ENCODE results near the gene OR6V1.

Gene OR6V1

GRCh38 chr7:143015926-143016490 lies 36.1 kb upstream of the OR6V1 start:
- Histone ChIP-seq H3K9ac (ENCODE audit: low read depth, low read length) (no peak overlapping the region), H3K36me3 (ENCODE audit: insufficient read depth, low read length) (no peaks in the 10 kb centered on the region), H3K4me3 (ENCODE audit: low read length) (no peak overlapping the region), H3K27me3 (ENCODE audit: insufficient read depth, low read length) (no peaks in the 10 kb centered on the region), H3K4me1 (ENCODE audit: insufficient read depth, low read length) (no peaks in the 10 kb centered on the region), H3K9me3 (ENCODE audit: insufficient read depth, low read depth, low read length) (no peaks in the 10 kb centered on the region), H3K27ac (ENCODE audit: low read depth, low read length) (no peak overlapping the region)
- WGBS, result 91% methylated on average over 3 of the region's 3 CpGs

GRCh38 chr7:143016996-143017395 lies 35.1 kb upstream of the OR6V1 start:
- H3K9me3 ChIP-seq (ENCODE audit: insufficient read depth, low read depth, low read length), result no peaks in the 10 kb centered on the region
- no peaks in the 10 kb centered on the region for H3K4me1 ChIP-seq (ENCODE audit: insufficient read depth, low read length)
- H3K9ac ChIP-seq (ENCODE audit: low read depth, low read length), result no peak overlapping the region
- no peaks in the 10 kb centered on the region for H3K36me3 ChIP-seq (ENCODE audit: insufficient read depth, low read length)
- 94% methylated on average over 2 of the region's 2 CpGs for WGBS
- H3K4me3 ChIP-seq (ENCODE audit: low read length), result no peak overlapping the region
- H3K27me3 ChIP-seq (ENCODE audit: insufficient read depth, low read length), result no peaks in the 10 kb centered on the region
- no peak overlapping the region for H3K27ac ChIP-seq (ENCODE audit: low read depth, low read length)

DNA sequence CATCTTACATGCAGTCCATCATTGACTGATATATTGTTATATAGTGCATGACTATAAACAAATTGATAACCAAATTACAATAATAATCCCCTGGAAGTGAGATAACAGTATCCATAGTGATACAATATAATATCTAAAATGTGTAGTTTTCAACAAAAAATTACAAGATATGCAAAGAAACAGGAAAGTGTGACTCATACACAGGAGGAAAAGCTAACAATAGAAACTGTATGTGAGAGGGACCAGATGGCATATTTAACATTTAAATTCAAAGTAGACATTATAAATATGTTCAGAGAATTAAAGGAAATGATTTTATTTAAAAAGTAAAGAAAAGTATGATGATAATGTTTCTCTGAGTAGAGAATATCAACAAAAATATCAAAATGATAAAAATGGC lies 33.2 kb upstream of the OR6V1 start:
- no peak overlapping the region for H3K27ac ChIP-seq (ENCODE audit: low read depth, low read length)
- H3K9me3 ChIP-seq (ENCODE audit: insufficient read depth, low read depth, low read length), result no peaks in the 10 kb centered on the region
- no peaks in the 10 kb centered on the region for H3K27me3 ChIP-seq (ENCODE audit: insufficient read depth, low read length)
- no peak overlapping the region for H3K9ac ChIP-seq (ENCODE audit: low read depth, low read length)
- H3K4me3 ChIP-seq (ENCODE audit: low read length), result no peak overlapping the region
- no peaks in the 10 kb centered on the region for H3K4me1 ChIP-seq (ENCODE audit: insufficient read depth, low read length)
- H3K36me3 ChIP-seq (ENCODE audit: insufficient read depth, low read length), result no peaks in the 10 kb centered on the region

GRCh38 chr7:143023047-143023446 lies 29.1 kb upstream of the OR6V1 start:
- H3K27me3 ChIP-seq (ENCODE audit: insufficient read depth, low read length), result no peaks in the 10 kb centered on the region
- H3K9ac ChIP-seq (ENCODE audit: low read depth, low read length), result no peak overlapping the region
- H3K27ac ChIP-seq (ENCODE audit: low read depth, low read length), result no peak overlapping the region
- no peaks in the 10 kb centered on the region for H3K4me1 ChIP-seq (ENCODE audit: insufficient read depth, low read length)
- H3K9me3 ChIP-seq (ENCODE audit: insufficient read depth, low read depth, low read length), result no peaks in the 10 kb centered on the region
- H3K36me3 ChIP-seq (ENCODE audit: insufficient read depth, low read length), result no peaks in the 10 kb centered on the region
- H3K4me3 ChIP-seq (ENCODE audit: low read length), result no peak overlapping the region

DNA sequence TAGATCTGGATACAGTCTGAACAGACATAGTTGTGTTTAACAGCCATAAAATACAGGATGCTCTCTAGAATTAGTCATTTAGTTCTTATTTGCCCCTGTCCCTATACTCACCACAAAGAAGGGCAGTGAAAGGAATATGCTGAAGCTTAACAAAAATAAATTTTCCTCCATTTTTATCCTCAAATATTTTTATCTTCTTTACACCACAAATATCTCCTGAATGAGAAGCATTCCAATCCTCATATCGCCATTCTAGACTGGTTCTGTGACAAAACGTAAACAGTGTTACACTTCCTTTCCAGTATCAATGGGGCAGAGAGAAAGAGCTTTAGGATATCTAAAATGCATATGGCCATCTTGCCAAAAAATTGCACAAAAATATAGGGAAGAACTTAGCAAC lies 26.8 kb upstream of the OR6V1 start:
- WGBS, result 89% methylated on average over 2 of the region's 2 CpGs
- Histone ChIP-seq H3K9me3 (ENCODE audit: insufficient read depth, low read depth, low read length) (no peaks in the 10 kb centered on the region), H3K4me1 (ENCODE audit: insufficient read depth, low read length) (no peaks in the 10 kb centered on the region), H3K9ac (ENCODE audit: low read depth, low read length) (no peak overlapping the region), H3K27ac (ENCODE audit: low read depth, low read length) (no peak overlapping the region), H3K36me3 (ENCODE audit: insufficient read depth, low read length) (no peaks in the 10 kb centered on the region), H3K27me3 (ENCODE audit: insufficient read depth, low read length) (no peaks in the 10 kb centered on the region), H3K4me3 (ENCODE audit: low read length) (no peak overlapping the region)

- Histone ChIP-seq H3K4me1 (ENCODE audit: insufficient read depth, low read length) (no peaks in the 10 kb centered on the region), H3K27ac (ENCODE audit: low read depth, low read length) (no peak within 1 kb of the TSS), H3K36me3 (ENCODE audit: insufficient read depth, low read length) (no peaks in the 10 kb centered on the region), H3K4me3 (ENCODE audit: low read length) (no peak within 1 kb of the TSS), H3K9ac (ENCODE audit: low read depth, low read length) (no peak within 1 kb of the TSS), H3K9me3 (ENCODE audit: insufficient read depth, low read depth, low read length) (no peaks in the 10 kb centered on the region), H3K27me3 (ENCODE audit: insufficient read depth, low read length) (no peaks in the 10 kb centered on the region)
- WGBS, result 97% methylated on average over 1 of the region's 1 CpG
Measured at GRCh38 chr7:143027032-143027431, 25.1 kb upstream of the OR6V1 start, which contains the start of gene OR9A2. Gene OR9A2, minus strand, starts transcription at chr7:143027132. Its CDS starts 0 bp downstream, at chr7:143027132.

DNA sequence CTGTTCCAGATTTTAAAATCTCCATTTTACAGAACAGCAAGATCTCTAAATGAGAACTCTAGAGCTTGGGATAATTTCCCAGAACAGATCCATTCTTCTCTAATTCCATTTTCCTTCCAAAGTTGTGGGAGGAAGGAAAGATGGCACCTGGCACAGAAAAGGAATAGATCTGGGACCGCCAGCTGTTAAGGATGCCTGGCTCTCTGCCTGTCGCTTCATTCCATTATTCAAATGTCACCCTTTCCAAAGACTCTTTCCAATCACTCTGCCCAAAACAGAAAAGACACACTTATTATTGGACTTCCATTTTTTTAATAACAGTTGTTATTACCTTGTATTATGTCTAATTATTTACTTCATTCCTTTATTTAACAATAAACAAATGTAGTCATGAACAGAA lies 24.5 kb upstream of the OR6V1 start:
- H3K4me1 ChIP-seq (ENCODE audit: insufficient read depth, low read length), result no peaks in the 10 kb centered on the region
- no peak overlapping the region for H3K27ac ChIP-seq (ENCODE audit: low read depth, low read length)
- H3K9me3 ChIP-seq (ENCODE audit: insufficient read depth, low read depth, low read length), result no peaks in the 10 kb centered on the region
- no peaks in the 10 kb centered on the region for H3K36me3 ChIP-seq (ENCODE audit: insufficient read depth, low read length)
- no peak overlapping the region for H3K9ac ChIP-seq (ENCODE audit: low read depth, low read length)
- H3K27me3 ChIP-seq (ENCODE audit: insufficient read depth, low read length), result no peaks in the 10 kb centered on the region
- 96% methylated on average over 2 of the region's 2 CpGs for WGBS
- no peak overlapping the region for H3K4me3 ChIP-seq (ENCODE audit: low read length)

GRCh38 chr7:143038635-143039034 lies 13.5 kb upstream of the OR6V1 start:
- Histone ChIP-seq H3K4me3 (ENCODE audit: low read length) (no peak overlapping the region), H3K36me3 (ENCODE audit: insufficient read depth, low read length) (no peaks in the 10 kb centered on the region), H3K9ac (ENCODE audit: low read depth, low read length) (no peak overlapping the region), H3K9me3 (ENCODE audit: insufficient read depth, low read depth, low read length) (no peaks in the 10 kb centered on the region), H3K27me3 (ENCODE audit: insufficient read depth, low read length) (no peaks in the 10 kb centered on the region), H3K27ac (ENCODE audit: low read depth, low read length) (no peak overlapping the region), H3K4me1 (ENCODE audit: insufficient read depth, low read length) (no peaks in the 10 kb centered on the region)
- 91% methylated on average over 5 of the region's 5 CpGs for WGBS

DNA sequence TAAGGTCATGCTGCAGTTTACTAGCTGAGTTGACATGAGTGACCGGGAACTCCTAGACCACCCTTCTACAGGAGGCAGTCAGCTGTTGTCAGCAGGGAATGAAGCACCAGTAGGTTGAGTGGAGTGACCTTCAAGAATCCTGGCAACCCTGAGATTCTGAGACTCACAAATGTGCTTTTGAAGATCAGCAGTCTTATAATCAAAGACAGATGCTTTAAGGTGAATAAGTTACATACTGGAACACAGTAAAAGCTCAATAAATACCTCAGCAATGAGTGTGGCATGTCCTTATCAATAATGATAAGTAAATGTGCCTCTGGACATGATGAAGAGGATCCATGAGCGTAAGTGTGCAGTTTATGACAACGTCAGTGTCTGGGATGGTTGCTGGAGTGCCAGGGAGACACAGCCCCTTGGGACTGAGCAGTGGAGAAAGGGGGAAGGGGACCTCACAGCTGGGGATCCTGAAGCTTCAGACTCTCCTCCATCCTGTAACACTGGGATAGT lies 11.9 kb upstream of the OR6V1 start:
- Histone ChIP-seq H3K27ac (ENCODE audit: low read depth, low read length) (no peak overlapping the region), H3K27me3 (ENCODE audit: insufficient read depth, low read length) (no peaks in the 10 kb centered on the region), H3K4me1 (ENCODE audit: insufficient read depth, low read length) (no peaks in the 10 kb centered on the region), H3K9ac (ENCODE audit: low read depth, low read length) (no peak overlapping the region), H3K4me3 (ENCODE audit: low read length) (no peak overlapping the region), H3K36me3 (ENCODE audit: insufficient read depth, low read length) (no peaks in the 10 kb centered on the region), H3K9me3 (ENCODE audit: insufficient read depth, low read depth, low read length) (no peaks in the 10 kb centered on the region)
- 93% methylated on average over 3 of the region's 3 CpGs for WGBS

- no peaks in the 10 kb centered on the region for H3K27me3 ChIP-seq (ENCODE audit: insufficient read depth, low read length)
- H3K36me3 ChIP-seq (ENCODE audit: insufficient read depth, low read length), result no peaks in the 10 kb centered on the region
- H3K9ac ChIP-seq (ENCODE audit: low read depth, low read length), result no peak overlapping the region
- H3K9me3 ChIP-seq (ENCODE audit: insufficient read depth, low read depth, low read length), result no peaks in the 10 kb centered on the region
- no peak overlapping the region for H3K27ac ChIP-seq (ENCODE audit: low read depth, low read length)
- H3K4me3 ChIP-seq (ENCODE audit: low read length), result no peak overlapping the region
- whole genome bisulfite sequencing, result 93% methylated on average over 6 of the region's 6 CpGs
- no peaks in the 10 kb centered on the region for H3K4me1 ChIP-seq (ENCODE audit: insufficient read depth, low read length)
Measured at GRCh38 chr7:143041346-143041745, 10.8 kb upstream of the OR6V1 start.

DNA sequence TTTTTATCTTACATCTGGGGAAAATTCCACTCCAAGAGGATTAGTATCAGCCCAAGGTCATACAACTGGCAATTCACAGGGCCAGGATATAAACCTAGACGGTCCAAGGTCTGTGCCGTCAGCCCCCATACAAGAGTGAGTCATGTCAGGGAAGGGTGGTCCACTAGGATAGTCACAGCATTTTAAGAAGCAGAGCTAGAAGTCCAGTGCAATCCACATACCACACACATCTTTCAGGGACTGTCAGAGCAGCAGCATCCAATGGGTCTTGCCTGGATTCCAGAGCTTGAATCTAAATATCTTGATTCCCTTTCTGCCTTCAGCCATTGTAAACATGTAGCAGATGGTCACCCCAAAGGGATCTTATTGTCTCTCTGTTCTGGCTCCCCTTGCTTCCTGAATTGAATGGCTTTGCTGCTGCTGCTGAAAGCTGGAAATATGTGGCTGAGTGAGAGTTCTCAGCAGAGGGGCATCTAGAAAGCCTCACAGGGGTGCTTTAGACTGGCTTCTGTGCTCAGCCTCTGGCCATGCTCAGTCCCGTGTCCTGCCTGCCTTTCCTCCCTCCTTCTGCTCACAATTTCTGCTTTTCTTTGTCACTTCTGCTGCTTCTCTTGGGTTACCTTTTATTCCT lies 9.9 kb upstream of the OR6V1 start:
- no peak overlapping the region for H3K4me3 ChIP-seq (ENCODE audit: low read length)
- WGBS, result 80% methylated on average over 3 of the region's 3 CpGs
- H3K4me1 ChIP-seq (ENCODE audit: insufficient read depth, low read length), result no peaks in the 10 kb centered on the region
- H3K36me3 ChIP-seq (ENCODE audit: insufficient read depth, low read length), result no peaks in the 10 kb centered on the region
- no peak overlapping the region for H3K9ac ChIP-seq (ENCODE audit: low read depth, low read length)
- H3K27ac ChIP-seq (ENCODE audit: low read depth, low read length), result no peak overlapping the region
- no peaks in the 10 kb centered on the region for H3K27me3 ChIP-seq (ENCODE audit: insufficient read depth, low read length)
- H3K9me3 ChIP-seq (ENCODE audit: insufficient read depth, low read depth, low read length), result no peaks in the 10 kb centered on the region

Measured in HUES64 (cell line).